Peyer's patch (tissue), 4 donors: ENCODE data around the gene MDM2.

Source experiments
- CTCF ChIP-seq, 6 experiments: fragments of 450-650 bp in 4 of 6; fragments of 200-600 bp in 2 of 6; sonication (generic) in 1 of 6; IDR thresholded peaks; one replicate each; pipeline ENCODE4 v1.5.1; 2017 to 2019; ENCODE audit warnings: antibody characterized with exemption in 6 of 6, mild to moderate bottlenecking in 3 of 6, moderate library complexity in 1 of 6
- POLR2A ChIP-seq, 2 donors: fragments of 450-650 bp; IDR thresholded peaks; one replicate each; pipeline ENCODE4 v1.5.1; 2017; ENCODE audit warnings: antibody characterized with exemption in 2 of 2, mild to moderate bottlenecking in 2 of 2, moderate library complexity in 2 of 2

GRCh38 chr12:68887641-68888040 lies 79.7 kb downstream of the MDM2 start:
- TF ChIP-seq CTCF (IDR thresholded peaks at IDR 0.05), result no peak
- no peak for TF ChIP-seq POLR2A (IDR thresholded peaks at IDR 0.05)
